HG02798 (cell line): ENCODE data around the gene ZBTB44.
A peak's percentile ranks its signal among the peaks of the same experiment; 100 is the strongest.
"Not testable (repeated sequence)": the region's sequence is repeated elsewhere in the genome, so short reads cannot be mapped to it uniquely, and the experiment has no call there.

Experiments
- ATAC-seq: cut with Tn5 transposase; IDR thresholded peaks from one replicate; pipeline ENCODE4 v1.9.1; 2021; ENCODE audit warnings: mild to moderate bottlenecking; ENCODE audit not compliant: unreplicated experiment, poor library complexity

The ZBTB44 gene

GRCh38 chr11:130202009-130202817 lies 112.5 kb downstream of the ZBTB44 start:
- no peak for ATAC-seq

DNA sequence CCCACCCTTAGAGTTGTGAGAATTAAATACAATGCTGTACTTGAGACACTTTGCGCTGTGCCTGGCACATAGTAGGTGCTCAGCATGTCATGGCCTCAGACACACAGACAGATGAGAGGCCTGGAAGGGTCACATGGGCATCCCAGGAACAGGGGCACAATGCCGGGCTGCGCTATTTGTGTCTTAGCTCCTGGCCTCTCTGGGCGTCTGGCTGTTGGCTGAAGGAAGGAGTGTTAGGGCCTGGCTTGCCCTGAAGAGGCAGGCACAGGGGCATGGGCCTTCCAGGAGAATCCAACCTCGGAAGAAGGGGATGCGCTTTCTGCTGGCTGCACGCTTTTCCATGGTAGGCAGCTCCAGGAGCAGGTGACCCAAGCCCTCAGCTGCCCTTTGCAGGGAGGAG lies 113.7 kb downstream of the ZBTB44 start:
- ATAC-seq, result no peak

GRCh38 chr11:130199792-130200191 lies 114.9 kb downstream of the ZBTB44 start:
- no peak for ATAC-seq

DNA sequence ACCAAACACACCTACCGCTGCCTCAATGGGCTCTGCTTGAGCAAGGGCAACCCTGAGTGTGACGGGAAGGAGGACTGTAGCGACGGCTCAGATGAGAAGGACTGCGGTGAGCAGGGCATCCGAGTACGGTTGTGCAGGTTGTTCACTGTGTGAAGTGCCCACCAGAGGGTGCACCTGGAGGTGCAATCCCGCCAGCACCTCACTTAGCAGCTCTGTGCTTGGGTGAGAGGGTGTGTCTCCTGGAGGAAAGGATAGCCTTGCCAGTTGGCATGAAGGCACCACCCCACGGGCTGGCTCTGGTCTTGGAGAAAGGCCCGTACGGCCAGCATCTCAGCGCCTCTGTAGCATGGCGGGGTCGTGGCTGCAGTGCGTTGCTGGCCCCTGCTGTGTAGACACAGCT lies 115.8 kb downstream of the ZBTB44 start:
- no peak for ATAC-seq

- ATAC-seq, result no peak
These were observed 116.4 kb downstream of the ZBTB44 start for GRCh38 chr11:130198292-130198691.

GRCh38 chr11:130197386-130198035 lies 117.2 kb downstream of the ZBTB44 start:
- ATAC-seq, result no peak

DNA sequence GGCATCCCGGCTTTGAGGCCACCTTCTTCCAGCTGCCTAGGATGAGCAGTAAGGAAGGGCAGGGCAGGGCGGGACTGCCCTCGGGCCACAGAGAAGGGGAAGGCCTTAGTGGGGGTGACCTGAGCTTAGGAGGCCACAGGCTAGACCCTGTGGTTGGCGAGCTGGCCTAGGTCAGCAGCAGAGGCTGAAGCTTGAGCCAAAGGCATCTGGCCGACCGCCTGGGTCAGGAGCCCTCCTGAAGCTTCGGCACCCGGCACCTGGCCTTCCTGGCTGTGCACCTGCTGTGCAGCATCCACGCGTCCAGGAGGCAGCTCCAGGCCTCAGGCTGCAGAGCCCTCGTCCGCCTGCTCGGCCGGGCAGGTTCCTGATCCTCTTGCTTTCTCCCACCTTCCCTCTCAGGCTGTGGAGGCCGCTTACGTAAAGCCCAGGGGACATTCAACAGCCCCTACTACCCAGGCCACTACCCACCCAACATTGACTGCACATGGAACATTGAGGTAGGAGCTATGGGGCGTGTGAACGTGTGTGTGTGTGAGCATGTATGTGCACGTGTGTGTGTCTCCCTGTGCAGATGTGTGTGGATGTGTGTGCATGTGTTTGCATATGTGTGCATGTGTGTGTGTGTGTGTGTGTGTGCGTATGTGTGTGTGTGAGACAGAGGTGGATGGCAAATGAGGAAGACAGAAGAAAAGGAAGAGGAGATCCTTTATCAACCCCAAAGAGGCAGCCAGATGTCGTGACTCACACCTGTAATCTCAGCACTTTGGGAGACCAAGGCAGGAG lies 120.3 kb downstream of the ZBTB44 start:
- no peak for ATAC-seq

DNA sequence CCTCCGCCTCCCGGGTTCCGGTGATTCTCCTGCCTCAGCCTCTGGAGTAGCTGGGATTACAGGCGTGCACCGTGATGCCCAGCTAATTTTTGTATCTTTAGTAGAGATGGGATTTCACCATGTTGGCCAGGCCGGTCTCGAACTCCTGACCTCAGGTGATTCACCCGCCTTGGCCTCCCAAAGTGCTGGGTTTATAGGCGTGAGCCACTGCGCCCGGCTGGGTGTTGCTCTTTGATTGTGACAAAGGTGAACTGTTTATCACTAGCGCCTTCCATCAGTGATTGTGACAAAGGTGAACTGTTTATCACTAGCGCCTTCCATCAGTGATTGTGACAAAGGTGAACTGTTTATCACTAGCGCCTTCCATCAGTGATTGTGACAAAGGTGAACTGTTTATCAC lies 121.2 kb downstream of the ZBTB44 start:
- not testable (repeated sequence) for ATAC-seq

GRCh38 chr11:130192845-130193267 lies 121.9 kb downstream of the ZBTB44 start:
- no peak for ATAC-seq

GRCh38 chr11:130191896-130192295 lies 122.8 kb downstream of the ZBTB44 start:
- no peak for ATAC-seq

DNA sequence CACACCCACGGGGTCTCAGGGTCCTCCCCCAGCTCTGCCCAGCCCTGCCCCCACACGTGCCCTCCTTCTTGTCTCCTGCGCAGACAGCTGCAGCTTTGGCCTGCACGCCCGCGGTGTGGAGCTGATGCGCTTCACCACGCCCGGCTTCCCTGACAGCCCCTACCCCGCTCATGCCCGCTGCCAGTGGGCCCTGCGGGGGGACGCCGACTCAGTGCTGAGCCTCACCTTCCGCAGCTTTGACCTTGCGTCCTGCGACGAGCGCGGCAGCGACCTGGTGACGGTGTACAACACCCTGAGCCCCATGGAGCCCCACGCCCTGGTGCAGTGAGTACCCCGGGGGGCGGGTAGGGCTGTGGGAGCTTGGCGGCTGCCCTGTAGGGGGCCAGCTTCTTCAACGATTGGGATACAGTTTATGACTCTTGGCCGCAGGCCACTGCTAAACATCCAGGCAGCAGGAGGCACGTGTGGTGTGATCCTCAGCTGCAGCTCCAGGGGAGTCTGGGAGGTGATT lies 124.3 kb downstream of the ZBTB44 start:
- no peak for ATAC-seq

DNA sequence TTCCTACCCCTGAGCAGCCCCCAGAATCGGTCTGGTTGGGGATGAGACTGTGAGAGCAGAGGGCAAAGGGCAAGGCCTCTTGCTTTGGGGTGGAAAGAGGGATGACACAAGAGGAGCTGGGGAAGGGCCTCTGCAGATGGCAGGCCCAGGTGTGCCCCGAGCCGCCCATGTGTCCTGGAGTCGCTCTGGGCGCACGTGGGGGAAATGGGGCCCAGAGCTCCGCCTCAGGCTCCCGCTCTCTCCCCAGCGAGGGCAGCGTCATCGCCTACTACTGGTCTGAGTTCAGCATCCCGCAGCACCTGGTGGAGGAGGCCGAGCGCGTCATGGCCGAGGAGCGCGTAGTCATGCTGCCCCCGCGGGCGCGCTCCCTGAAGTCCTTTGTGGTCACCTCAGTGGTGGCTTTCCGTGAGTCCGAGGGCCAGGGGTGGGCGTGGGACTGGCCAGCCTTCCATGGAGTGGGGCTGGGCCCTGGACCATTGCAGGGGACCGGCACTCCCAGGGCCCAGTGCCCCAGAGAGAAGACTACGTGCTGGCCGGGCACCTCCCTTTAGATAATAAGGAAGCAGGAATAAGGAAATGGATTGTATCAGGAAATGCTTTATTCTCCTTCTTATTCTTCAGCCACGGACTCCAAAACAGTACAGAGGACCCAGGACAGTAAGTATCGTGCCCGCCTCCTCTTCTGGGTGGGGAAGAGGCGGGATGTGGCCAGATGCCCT lies 125.1 kb downstream of the ZBTB44 start:
- no peak for ATAC-seq

- ATAC-seq, result no peak
These were observed 126.0 kb downstream of the ZBTB44 start for GRCh38 chr11:130188585-130189347.

GRCh38 chr11:130188047-130188446 lies 126.7 kb downstream of the ZBTB44 start:
- ATAC-seq, result no peak

DNA sequence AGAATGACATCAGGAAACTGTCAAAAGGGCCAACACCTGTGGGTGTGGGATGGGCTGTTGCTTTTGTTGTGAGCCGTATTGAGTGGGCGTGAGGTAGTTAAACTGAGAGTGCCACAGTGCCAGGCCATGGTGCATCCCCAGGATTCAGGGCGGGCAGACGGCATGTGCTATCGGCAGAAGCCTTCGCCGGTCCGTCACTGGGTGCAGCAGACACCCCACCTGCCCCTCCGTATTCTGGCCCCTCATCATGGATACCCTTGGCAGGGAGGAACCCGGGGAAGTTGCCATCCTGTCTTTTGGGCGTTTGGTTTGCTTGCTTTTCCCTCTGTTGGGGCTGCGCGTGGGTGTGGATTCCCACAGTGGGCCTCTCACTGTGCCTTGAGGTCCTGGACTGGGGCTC lies 127.6 kb downstream of the ZBTB44 start:
- no peak for ATAC-seq

GRCh38 chr11:130183878-130184610 lies 130.7 kb downstream of the ZBTB44 start:
- no peak for ATAC-seq

GRCh38 chr11:130181295-130182272 lies 133.1 kb downstream of the ZBTB44 start:
- ATAC-seq, result peak; percentile 53

- ATAC-seq, result no peak
These were observed 133.8 kb downstream of the ZBTB44 start for GRCh38 chr11:130180896-130181294.
